ENCODE measurements around the gene CXCL12.

CXCL12 gene

DNA sequence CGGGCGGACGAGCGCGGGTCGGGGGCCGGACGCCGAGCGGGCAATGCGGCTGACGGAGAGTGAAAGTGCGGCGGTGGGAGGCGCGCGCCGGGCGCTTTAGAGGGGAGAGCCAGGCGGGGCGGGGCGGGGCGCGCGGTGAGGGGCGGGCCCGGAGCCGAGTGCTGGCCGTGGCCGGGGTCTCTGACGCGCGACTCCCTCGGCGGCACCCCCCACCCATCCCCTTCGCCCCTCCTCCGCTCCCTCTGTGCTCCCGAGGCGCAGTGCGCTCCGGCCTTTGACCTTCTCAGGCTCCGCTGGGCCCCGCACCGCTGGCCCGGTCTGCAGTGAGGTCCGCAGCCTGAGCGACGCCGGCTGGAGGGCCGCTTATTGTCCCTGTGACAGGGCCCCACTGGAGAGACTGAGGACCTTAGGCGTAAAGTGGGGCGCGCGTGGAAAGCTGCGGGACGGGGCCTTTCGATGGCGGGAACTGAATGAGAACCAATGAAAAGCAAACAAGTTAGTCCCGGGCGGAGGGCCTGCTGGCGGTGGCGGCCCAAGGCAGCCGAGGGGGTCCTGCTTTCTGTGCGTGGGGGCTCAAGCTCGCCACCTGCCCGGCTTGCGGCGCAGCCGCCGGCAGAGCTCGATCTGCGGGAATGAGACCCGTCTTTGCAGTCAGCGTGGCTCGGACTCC, at the start of gene CXCL12:
Gene CXCL12 (minus strand): TSS at position 72 of the 670 bp plus-strand sequence. CDS start 92 bp downstream, outside the sequence.
- DNase-seq = no peak

DNA sequence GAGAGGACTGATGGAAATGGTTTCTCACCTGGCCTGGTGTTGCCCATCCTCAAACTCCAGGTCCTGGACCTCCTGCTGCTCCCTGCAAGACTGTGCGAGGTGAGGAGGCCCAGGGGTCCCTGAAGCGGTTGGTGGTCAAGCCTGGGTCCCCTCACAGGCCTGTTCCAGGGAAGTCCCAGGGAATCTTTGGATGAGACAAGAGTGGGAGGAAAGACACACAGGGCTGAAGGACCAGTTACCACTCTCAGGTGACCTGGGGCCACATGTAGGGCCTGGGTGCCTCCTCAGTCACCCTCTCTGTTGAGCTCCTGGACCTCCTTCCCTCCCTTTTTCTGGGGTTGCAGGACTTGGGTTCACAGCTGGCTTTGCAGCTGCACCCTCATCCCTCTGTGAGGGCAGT, 42.6 kb upstream of the CXCL12 start:
- no peak for DNase-seq

DNA sequence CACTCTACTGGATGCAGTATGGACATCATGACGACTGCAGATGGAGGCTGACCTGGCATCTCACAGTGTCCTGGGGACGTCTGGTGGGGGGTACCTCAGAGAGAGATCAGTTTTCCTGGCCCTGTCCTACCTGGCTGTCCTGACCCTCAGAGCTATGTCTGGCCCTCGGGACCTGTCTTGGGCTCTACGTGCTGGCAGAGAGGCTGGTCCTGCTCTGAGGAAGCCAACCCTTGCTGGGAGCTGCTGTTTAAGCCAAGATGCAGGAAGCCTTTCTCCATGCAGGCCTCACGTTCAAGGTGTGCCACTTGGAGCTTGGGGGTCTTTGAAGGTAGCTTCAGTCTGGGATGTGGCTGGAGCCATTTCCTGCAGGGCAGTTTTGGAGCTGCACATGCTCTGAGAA, 42.1 kb upstream of the CXCL12 start:
- no peak for DNase-seq

DNA sequence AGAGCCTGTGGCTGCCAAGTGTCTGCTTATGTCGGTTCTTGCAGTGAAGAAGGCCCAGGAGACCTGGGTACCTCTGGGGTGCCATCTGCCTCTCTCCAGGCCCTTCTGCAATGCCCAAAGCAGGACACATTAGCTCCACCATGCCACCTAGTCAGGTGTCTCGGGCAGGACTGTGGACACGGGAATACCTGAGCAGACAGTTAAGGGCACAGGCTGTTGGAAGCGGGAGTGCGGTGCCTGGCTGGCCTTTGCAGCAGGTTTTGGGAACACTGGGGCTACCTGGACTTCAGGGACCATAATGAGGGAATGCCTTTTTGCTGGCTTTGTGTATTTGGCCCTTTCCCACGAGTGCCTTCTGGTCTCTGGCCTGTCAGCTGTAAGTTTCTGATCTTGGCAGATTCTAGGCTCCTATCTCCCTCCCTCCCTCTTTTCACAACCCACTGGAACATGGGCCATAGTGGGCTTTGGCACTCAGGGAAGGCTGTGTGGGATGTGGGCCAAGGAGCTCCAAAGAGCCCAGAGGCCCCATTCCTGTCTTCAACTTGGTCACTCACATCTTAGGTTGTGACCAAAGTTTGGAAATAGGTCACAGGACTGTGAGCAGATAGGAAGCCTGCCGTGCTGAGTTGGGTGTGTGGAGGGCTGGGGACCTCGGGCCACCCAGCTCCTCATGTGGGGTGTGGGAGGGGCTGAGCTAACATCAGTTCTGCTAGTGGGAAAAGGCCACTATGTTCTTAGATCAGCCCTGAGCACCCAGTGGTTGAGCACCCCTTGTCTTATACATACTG, 41.5 kb upstream of the CXCL12 start:
- no peak for DNase-seq

DNA sequence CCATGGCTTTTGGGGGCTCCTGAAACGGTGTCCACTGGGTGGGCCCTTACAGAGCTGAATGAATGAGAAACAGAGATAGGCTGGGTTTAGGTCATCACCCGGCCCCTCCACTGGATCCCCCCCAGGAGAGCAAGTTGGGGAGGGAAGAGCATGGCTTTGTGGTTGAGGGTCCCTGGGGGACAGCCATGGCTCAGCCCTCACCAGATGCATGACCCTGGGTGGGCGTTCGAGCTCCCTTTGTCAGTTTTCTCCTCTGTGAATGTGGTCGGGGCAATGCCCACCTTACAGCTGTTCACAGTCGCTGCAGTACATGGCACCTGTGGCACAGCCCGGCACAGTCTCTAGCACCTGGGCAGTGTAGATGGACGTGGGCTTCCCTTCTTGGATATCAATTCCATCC, 40.6 kb upstream of the CXCL12 start:
- no peak for DNase-seq

DNA sequence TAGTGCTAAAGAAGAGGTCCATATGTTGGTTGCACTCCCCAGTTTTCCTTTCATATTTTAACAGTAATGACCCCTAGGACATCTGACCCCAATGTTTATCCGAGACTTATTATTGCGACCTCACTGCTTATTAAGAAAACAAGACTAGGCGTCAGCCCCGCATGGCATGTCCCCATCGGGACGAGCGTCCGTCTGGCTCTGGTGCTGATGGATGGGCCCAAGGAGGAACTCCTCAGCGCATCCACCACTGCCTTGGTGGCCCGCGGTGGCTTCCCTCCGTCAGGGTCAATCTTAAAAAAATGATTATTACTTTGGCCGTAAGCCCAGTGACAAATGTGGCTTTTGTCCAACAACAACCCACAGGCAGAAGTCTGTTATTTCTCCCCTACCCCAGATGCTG, 40.1 kb upstream of the CXCL12 start:
- no peak for DNase-seq

DNA sequence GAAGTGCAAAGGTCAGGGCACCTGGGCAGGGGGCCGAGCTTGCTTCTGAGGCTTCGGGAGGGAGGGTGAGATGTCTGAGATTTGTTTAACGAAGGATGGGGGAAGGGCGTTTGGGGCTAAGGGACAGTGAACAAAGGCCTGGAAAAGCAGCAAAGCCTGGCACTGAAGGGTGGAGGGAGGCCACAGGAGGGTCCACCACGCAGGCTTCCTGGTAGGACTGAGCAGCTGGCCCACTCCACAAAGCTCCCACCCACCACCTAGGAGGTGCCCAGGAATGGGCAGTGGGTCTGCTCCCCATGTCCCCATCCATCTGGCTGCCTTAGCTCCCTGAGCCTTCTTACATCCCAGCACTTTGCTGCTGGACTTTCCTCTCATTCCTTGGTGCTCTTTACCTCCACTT, 39.4 kb upstream of the CXCL12 start:
- DNase-seq = no peak

DNA sequence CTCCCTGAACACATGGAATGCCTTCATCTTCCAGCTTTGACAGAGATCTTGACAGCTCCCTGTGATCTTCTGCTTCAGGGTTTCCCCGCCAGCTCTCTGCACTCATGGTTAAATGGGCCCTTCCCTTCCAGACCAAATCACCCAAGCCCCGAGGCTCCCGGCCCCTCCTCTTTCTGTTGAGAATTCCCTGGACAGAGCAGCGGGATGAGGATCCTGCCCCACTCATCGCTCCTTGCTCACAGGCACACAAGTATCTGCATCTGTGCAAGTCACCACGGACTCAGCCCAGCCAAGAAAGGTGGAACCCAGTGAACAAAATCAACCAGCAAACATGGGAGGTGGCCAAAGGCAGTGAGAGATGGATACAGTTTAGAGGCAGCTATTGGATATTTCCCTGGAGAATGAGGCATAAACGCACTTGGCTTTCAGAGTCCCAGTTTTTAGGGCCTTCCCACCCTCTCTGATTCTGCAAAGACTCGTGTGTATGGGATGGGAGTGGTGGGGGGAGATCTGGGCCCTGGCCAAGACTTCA, 37.7 kb upstream of the CXCL12 start:
- DNase-seq = no peak

DNA sequence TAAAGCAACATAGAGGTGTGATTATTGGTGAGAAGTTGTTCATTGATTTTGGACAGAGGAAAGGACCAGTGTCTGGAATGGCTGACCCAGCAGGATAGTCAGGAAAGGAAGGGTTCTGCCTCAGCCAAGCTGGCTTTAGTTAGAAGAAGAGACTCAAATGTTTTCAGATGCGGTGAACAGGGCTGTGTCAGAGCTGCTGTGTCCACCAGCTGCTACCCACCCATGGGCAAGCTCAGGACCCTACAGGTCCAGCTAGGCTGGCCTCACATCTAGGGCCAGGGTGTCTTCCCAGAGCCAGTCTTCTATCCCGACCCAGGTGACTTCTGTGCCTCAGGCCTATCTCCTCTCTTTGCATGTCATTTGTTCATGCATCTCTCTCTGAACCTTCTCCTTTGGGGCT, 37.3 kb upstream of the CXCL12 start:
- DNase-seq = no peak

DNA sequence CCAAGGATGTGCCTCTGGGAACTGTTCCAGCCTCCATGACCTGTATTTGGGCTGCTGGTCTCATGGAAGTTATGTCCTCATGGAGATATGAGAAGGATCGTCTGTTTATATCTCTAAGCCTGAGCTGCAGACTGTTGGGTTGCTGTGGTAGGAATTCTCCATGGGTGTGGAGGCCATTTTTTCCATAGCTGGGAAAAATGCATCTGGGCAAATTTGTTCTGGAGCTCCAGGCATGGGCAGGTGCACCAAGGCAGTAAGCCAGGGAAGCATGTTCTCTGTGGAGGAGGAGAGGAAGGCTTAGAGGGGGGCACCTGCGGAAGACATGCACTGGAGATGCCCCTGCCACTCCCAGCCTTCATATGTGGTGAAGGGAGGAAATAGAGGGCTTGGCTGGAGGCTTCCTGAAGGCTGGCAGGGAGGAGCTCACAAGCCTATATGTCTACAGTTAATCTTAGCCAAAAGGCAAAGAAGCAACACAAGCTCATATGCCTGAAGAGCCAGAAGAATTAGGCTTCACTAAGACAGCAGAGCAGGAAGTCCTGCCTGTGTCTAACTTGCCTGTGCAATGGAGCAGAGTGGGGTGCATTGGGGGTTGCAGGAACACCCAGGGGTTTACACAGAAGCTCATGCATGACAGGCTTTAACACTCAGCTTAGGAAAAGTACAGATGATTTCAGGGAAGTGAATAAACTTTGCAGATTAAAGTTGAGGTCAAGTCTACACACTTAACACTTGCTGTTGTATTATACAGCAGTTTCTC, 35.1 kb upstream of the CXCL12 start:
- no peak for DNase-seq

DNA sequence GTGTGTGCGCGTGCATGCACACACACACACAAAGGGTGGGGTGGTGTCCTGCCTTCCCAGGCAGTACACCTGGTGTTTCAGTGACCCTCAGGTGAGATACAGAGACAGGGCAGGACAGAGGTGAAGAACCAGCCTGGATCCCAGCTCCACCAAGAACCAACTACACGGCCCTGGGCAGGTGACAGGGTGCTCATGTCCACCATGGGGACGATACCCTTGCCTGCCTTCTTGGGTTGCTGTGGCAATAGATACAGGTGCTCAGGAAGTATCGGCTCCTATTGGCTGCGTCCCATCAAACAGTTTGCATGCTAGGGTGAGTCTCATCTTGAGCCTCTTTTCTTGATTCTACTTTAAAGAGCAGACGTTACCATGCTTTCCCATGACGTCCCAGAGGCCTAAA, 33.7 kb upstream of the CXCL12 start:
- DNase-seq = no peak

DNA sequence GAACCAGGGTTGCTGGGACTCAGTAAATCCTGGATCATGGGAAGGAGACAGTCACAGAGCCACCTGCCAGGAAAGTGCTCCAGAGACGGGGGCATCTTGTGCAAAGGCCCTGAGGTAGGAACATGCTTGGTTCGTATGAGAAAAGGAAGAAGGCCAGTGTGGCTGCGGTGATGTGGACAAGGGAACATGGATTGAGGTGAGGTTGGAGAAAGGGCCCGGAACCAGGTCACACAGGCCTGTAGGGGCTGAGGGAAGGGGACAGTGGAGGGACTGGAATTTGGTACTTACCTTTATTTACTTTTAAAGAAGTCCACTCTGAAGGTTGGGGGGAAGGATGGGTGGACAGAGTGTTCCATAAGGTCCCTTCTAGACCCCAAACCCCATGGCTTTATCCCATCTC, 32.9 kb upstream of the CXCL12 start:
- DNase-seq = no peak

DNA sequence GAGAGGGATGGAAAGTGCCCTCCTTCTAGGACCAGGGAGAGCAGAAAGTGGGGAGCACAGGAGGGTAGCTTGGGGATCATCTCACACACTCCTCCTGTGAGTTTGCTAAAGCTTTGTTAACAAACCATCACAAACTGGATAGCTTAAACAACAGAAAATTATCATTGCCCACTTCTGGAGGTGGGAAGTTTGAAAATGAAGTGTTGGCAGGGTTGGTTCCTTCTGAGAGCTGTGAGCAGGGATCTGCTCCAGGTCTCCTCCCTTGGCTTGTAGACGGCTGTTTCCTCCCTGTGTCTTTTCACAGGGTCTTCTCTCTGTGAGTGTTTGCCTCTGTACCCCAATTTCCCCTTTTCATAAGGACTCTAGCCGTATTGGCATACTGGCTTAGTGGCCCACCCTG, 32.0 kb upstream of the CXCL12 start:
- no peak for DNase-seq

DNA sequence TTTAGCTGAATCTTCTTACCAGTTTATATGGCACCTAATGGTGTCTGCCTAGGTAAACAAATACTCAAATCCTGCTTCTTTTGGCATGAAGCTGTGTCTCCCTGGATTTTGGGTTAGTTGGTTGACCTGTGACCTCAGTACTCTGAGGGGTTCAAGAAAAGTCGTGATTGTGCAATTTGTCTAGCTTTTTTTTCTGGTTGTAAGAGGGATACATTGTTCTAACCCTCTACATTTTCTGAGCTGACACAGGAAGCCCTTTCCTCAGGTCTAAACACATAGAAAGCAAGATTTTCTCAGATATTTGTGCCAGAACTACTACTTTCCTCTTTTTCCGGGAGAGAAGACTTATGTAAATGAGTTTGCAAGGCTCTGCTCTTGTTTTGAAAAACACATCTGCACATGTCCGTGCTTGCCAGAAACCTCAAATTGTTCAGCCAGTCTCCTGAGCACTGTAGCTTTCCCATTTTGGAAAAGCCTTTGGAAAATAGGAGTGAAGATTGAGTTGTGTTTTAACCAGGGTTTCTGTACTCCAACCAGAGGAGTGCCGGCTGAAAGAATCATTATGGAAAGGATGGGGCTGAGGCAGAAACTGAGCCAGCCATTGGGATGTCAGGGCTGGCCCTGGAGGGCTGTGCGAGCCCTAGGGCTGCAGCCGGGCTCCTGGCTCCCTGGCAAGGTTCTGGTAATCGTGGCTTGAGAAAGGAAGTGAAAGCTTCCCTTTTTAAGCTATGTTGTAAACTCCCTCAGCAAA, 31.3 kb upstream of the CXCL12 start:
- no peak for DNase-seq

DNA sequence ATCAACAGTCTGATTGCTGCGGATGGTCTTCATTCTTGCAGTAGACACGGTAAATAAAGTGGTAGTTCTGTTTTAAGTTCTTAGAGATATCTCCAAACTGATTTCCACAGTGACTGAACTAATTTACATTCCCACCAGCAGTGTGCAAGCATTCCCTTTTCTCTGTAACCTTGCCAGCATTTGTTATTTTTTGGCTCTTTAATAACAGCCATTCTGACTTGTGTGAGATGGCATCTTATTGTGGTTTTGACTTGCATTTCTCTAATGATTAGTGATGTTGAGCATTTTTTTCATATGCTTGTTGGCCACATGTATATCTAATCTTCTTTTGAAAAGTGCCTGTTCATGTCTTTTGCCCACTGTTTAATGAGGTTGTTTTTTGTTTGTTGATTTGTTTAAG, 30.2 kb upstream of the CXCL12 start:
- no peak for DNase-seq

DNA sequence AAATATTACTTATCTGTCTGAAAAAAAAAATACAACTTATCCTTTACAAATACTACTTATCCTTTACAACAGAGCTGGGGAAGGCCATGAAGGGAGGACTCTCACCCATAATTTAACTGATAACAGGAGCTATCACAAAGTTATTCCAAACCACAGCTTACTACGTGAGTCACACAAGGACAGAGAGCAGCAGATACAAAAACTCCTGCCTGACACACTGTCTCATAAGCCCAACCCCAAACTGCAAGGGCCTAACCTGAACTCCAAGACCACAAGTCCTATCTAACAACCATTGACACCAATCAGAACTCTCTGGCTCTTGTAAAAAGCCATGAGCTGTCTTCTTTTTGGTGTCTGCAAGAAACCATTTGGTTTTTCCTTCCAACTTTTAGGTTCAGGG, 28.5 kb upstream of the CXCL12 start:
- no peak for DNase-seq

DNA sequence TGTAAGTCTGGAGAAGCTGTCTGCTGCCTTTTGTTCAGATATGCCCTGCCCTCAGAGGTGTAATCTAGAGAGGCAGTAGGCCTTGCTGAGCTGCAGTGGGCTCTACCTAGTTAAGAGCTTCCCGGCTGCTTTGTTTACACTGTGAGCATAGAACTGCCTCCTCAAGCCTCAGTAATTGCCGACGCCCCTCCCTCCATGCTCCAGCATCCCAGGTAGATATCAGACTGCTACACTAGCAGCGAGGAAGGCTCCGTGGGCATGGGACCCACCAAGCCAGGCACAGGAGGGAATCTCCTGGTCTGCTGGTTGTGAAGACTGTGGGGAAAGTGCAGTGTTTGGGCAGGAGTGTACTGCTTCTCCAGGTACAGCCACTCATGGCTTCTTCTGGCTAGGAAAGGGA, 26.4 kb upstream of the CXCL12 start:
- DNase-seq = no peak

DNA sequence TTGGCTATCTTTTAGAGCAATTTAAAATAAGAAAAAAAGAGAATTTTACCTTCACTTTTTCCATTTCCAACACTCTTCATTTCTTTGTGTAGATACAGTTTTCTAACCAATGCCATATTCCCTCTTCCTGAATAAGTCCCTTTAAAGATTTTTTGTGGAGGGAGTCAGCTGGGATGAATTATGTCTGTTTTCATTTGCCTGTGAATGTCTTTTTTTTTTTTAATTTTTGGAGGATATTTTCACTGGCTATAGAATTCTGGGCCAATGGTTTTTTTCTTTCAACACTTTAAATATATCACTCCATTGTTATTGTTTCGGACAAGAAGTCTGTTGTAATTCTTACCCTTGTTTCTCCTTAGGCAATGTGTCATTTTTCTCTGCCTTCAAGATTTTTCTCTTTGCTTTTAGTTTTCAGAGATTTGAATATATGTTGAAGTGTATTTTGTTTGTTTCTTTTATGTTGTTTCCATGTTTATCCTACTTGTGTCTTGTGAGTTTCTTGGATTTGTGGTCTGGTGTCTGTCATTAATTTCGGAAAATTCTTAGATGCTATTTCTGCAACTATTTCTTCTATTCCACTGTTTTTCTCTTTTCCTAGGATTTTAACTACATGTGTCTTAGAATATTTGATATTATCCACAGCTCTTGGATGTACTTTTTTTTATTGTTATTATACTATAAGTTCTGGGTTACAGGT, 20.0 kb upstream of the CXCL12 start:
- no peak for DNase-seq

DNA sequence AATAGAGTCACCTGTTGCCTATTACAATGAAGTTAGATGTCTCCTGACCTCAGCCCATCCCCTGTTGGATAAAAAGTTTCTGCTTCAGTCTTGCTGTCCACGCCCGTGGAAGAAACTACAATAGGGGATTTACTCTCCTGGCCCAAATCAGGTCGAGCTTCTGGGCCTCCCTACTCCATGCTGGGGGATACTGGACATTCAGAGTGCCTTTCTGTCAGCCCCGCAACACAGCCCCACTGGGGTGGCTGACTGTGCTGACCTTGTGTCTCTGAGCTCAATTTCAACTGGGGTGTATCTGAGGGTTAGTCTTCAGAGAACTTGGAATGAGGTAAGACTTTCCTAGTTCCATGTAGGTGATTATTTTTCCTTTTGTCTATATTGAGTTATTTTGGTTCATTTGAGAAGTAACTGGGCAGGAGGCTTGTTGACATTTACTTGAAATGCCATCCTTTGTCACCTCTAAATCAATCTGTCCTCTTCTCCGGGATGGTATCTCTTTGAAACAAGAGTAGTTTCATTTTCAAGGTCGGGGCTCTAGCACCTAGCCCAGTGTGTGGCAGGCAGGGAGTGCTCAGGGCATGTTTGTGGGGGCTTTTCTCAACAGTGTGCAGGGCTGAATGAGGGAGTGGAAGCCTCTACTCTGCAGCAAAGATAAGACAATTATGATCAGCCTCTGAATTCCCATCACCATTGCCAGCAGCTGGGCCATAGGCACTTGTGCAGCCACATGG, 17.7 kb upstream of the CXCL12 start:
- DNase-seq = no peak

DNA sequence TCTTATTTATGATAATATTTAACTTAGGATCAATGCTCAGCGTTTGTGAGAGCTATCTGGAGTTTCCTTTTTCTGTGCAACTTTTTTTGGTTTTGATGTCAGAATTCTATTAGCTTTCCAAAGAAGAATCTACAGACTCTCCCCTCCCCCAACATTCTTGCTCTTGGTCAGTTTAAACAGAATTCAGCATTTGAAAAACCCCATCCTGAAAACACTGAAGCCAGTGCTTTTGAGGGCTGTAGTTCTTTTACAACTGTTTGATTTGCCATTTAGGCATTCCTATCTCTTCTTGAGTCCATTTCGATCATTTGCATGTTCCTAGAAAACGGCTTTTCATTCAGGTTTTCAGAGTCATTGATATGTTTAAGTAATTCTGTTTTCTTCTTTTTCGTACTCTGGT, 15.6 kb upstream of the CXCL12 start:
- no peak for DNase-seq

DNA sequence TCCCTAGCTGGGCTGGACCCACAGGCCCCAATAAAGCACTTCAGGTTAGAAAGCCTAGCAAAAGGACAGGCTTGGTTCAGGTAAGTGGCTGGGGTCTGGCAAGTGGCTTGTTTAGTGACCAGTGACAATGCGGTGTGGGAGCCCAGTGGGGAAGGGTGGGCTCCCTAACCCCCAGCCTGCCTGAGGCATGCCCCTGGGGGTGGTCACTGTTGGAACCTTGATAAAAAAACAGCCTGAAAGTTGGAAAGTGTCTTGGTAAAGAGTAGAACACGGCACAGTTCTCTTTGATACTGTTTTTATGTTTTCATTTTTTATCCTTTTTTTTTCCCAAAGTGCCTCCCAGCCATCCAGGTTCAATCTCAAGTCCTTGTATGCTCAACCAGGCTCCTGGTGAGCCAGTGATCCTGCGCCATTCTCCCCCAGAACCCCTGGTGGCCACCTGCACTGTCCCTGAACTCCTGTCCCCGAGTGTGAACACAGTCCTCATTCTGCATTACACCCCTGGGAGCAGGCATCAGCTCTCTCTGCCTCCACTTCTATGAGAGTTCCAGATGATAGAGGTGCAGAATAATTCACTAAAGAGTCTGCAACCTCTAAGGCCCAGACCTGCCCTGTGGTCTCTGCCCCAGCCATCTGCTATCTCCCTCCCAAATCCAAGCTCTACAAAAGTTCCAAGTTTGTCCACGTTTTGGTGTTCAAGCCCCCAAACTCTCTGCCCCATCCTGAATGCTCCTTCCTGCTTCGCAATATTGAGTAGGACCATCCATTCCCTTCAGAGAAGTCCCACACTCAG, 15.0 kb upstream of the CXCL12 start:
- no peak for DNase-seq

Measured in activated CD4-positive, alpha-beta T cell treated with anti-CD3 and anti-CD28 coated beads, Interleukin-2, amount 50 U/mL, for 16 hours (primary cell).